A673 (cell line): ENCODE data around the gene CASZ1. TPM values are rescaled to one million over a fixed set of nuclear protein-coding genes. Genes with fewer than 3 reads are reported as not detected.

Source experiments
- BruUV-seq: library from RNA; stranded (reverse); fragments of 400-500 nt; replicated peaks from 2 replicates; lab custom pipeline; 2021; lab: Mats Ljungman, UMichigan
- CTCF ChIA-PET: fragments of 300-600 bp; sonication (Branson Sonifier 250); formaldehyde crosslinking; loops from one replicate; lab custom pipeline; 2022; ENCODE audit warnings: antibody characterized with exemption; lab: Charles Lee
- POLR2A ChIA-PET: fragments of 300-600 bp; sonication (Branson Sonifier 250); formaldehyde crosslinking; loops from one replicate; lab custom pipeline; 2022; ENCODE audit warnings: antibody characterized with exemption; ENCODE audit not compliant: low non-redundant PET; lab: Charles Lee
- DNase-seq: peaks from one replicate; pipeline ENCODE4 v3.0.0-alpha.2; 2015; ENCODE audit warnings: low spot score
- H3K27ac ChIP-seq: fragments of 200-600 bp; sonication (generic); 2 replicates; pipeline ENCODE4 v1.5.1; 2016; ENCODE audit warnings: mixed run types, low read depth, mild to moderate bottlenecking, mixed read lengths, antibody characterized with exemption, low read length; ENCODE audit not compliant: poor library complexity, severe bottlenecking
- H3K27me3 ChIP-seq: fragments of 200-600 bp; sonication (generic); replicated peaks from 2 replicates; pipeline ENCODE4 v1.6.1; 2017; ENCODE audit warnings: mixed run types, low read depth, mild to moderate bottlenecking, mixed read lengths, antibody characterized with exemption, low read length; ENCODE audit not compliant: insufficient read depth, poor library complexity
- H3K36me3 ChIP-seq: fragments of 200-600 bp; sonication (generic); 2 replicates; pipeline ENCODE4 v1.6.1; 2016; ENCODE audit warnings: mixed run types, mild to moderate bottlenecking, mixed read lengths, antibody characterized with exemption, low read length; ENCODE audit not compliant: insufficient read depth, poor library complexity, severe bottlenecking
- H3K4me1 ChIP-seq: fragments of 200-600 bp; sonication (generic); 2 replicates; pipeline ENCODE4 v1.6.1; 2017; ENCODE audit warnings: mixed run types, mild to moderate bottlenecking, mixed read lengths, antibody characterized with exemption, low read length; ENCODE audit not compliant: insufficient read depth, poor library complexity, severe bottlenecking
- H3K4me3 ChIP-seq: fragments of 200-600 bp; sonication (generic); 2 replicates; pipeline ENCODE4 v1.5.1; 2016; ENCODE audit warnings: low read depth, mixed run types, mild to moderate bottlenecking, mixed read lengths, low read length; ENCODE audit not compliant: poor library complexity, severe bottlenecking
- H3K9me3 ChIP-seq: fragments of 200-600 bp; sonication (generic); 2 replicates; pipeline ENCODE4 v1.6.1; 2016; ENCODE audit warnings: mixed run types, low read depth, mild to moderate bottlenecking, mixed read lengths, antibody characterized with exemption, low read length; ENCODE audit not compliant: poor library complexity, severe bottlenecking
- CTCF ChIP-seq: fragments of 300-800, 200-600 bp; sonication (generic); conservative IDR thresholded peaks from 2 replicates; pipeline ENCODE4 v1.5.1; 2017; ENCODE audit warnings: low read depth, mild to moderate bottlenecking, antibody characterized with exemption, low read length, moderate library complexity, mixed read lengths
- EZH2 ChIP-seq: fragments of 200-600 bp; sonication (generic); IDR thresholded peaks from 2 replicates; pipeline ENCODE4 v1.6.1; 2017; ENCODE audit warnings: borderline replicate concordance, low read depth, mild to moderate bottlenecking, mixed read lengths, antibody characterized with exemption, low read length; ENCODE audit not compliant: poor library complexity, severe bottlenecking
- intact Hi-C: fragments of 100-400 bp; cut with micrococcal nuclease; formaldehyde crosslinking; loops from one replicate; pipeline ENCODE4 v1.10.0; 2022; ENCODE audit not compliant: unreplicated experiment
- total RNA-seq: library from RNA; stranded (reverse); gene quantifications from 2 replicates; pipeline ENCODE4 v1.2.3, GENCODE V29; 2021

Gene CASZ1
- total RNA-seq, 1 experiment from 2014 or later = 1.9 TPM

DNA sequence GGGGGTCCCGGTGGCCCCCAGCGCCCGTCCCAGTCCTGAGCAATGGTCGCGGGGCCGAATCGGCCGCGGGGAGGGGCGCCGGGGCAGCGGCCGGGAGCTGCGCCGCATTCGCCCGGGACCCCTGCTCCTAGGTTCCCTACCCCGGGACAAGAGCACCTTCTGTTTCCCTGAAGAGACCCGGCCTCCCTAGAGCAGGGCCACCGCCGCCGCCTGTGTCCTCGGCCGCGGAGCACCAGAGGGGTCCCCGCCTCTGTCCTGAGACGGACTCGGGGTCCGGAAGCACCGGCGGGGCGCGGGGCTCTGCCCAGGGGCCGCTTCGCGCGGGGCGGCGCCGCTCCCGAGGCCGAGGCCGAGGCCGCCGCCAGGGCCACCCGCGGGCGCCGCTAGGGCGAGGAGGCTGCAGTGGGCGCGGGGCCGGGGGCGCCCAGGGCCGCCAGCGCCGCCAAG, 157.9 kb downstream of the CASZ1 start:
- DNase-seq = no peak
- no TSS peak for BruUV-seq
- ChIA-PET CTCF (no interaction called here), POLR2A (no interaction called here)
- no peak overlapping the region for H3K27ac ChIP-seq
- no peak overlapping the region for H3K4me3 ChIP-seq
- no peaks in the 10 kb centered on the region for H3K9me3 ChIP-seq
- TF ChIP-seq EZH2 (no peak), CTCF (no peak)
- intact Hi-C loops = no loop called here
- H3K36me3 ChIP-seq = no peaks in the 10 kb centered on the region
- peaks cover 35% of the 10 kb centered on the region for H3K4me1 ChIP-seq
- H3K27me3 ChIP-seq = no peaks in the 10 kb centered on the region

- Histone ChIP-seq H3K4me3 (no peak overlapping the region), H3K4me1 (peaks cover 35% of the 10 kb centered on the region), H3K27me3 (no peaks in the 10 kb centered on the region), H3K36me3 (no peaks in the 10 kb centered on the region), H3K27ac (no peak overlapping the region), H3K9me3 (no peaks in the 10 kb centered on the region)
- BruUV-seq = no TSS peak
- no peak for DNase-seq
- intact Hi-C loops = no loop called here
- CTCF ChIA-PET = no interaction called here
- POLR2A ChIA-PET = no interaction called here
- TF ChIP-seq CTCF (no peak), EZH2 (no peak)
These were observed 158.4 kb downstream of the CASZ1 start for GRCh38 chr1:10637834-10638558.

- no TSS peak for BruUV-seq
These were observed 159.0 kb downstream of the CASZ1 start for GRCh38 chr1:10637400-10637799.

More at GRCh38 chr1:10637400-10637799, 159.0 kb downstream of the CASZ1 start:
- ChIA-PET CTCF (no interaction called here), POLR2A (no interaction called here)
- Histone ChIP-seq H3K4me3 (no peak overlapping the region), H3K4me1 (peaks cover 35% of the 10 kb centered on the region), H3K9me3 (no peaks in the 10 kb centered on the region), H3K27ac (no peak overlapping the region), H3K27me3 (no peaks in the 10 kb centered on the region), H3K36me3 (no peaks in the 10 kb centered on the region)
- intact Hi-C loops = no loop called here
- no peak for DNase-seq
- no peak for TF ChIP-seq CTCF
- TF ChIP-seq EZH2 = no peak
